ENCODE measurements around the gene SHANK3.

Gene SHANK3

GRCh38 chr22:50706481-50707125, 34.0 kb downstream of the SHANK3 start:
- no peak overlapping the region for H3K4me3 ChIP-seq (ENCODE audit: low read depth, low read length)
- no peak for DNase-seq (ENCODE audit: low read depth)
- TF ChIP-seq MAX (IDR thresholded peaks at IDR 0.05; ENCODE audit: low read depth, low read length) (no peak), POLR2A (IDR thresholded peaks at IDR 0.05; ENCODE audit: extremely low read depth, insufficient read length) (no peak), CTCF (IDR thresholded peaks at IDR 0.05; ENCODE audit: low read depth, low read length) (no peak), MYC (IDR thresholded peaks at IDR 0.05; ENCODE audit: low read depth, low read length) (no peak)

- no peak for DNase-seq (ENCODE audit: low read depth)
- H3K4me3 ChIP-seq (ENCODE audit: low read depth, low read length), result no peak overlapping the region
- TF ChIP-seq POLR2A (IDR thresholded peaks at IDR 0.05; ENCODE audit: extremely low read depth, insufficient read length) (no peak), MAX (IDR thresholded peaks at IDR 0.05; ENCODE audit: low read depth, low read length) (no peak)
Measured at GRCh38 chr22:50708474-50708873, 35.9 kb downstream of the SHANK3 start.

- no peak overlapping the region for H3K4me3 ChIP-seq (ENCODE audit: low read depth, low read length)
- DNase-seq (ENCODE audit: low read depth), result no peak
- TF ChIP-seq POLR2A (IDR thresholded peaks at IDR 0.05; ENCODE audit: extremely low read depth, insufficient read length), result no peak
- no peak for TF ChIP-seq MAX (IDR thresholded peaks at IDR 0.05; ENCODE audit: low read depth, low read length)
- TF ChIP-seq MYC (IDR thresholded peaks at IDR 0.05; ENCODE audit: low read depth, low read length), result no peak
Measured at GRCh38 chr22:50708996-50709395, 36.4 kb downstream of the SHANK3 start.

GRCh38 chr22:50710221-50710620, 37.6 kb downstream of the SHANK3 start:
- TF ChIP-seq CTCF (IDR thresholded peaks at IDR 0.05; ENCODE audit: low read depth, low read length), result no peak
- no peak for TF ChIP-seq POLR2A (IDR thresholded peaks at IDR 0.05; ENCODE audit: extremely low read depth, insufficient read length)
- TF ChIP-seq MYC (IDR thresholded peaks at IDR 0.05; ENCODE audit: low read depth, low read length), result no peak
- TF ChIP-seq MAX (IDR thresholded peaks at IDR 0.05; ENCODE audit: low read depth, low read length), result no peak
- no peak for DNase-seq (ENCODE audit: low read depth)
- H3K4me3 ChIP-seq (ENCODE audit: low read depth, low read length), result no peak overlapping the region

- DNase-seq (ENCODE audit: low read depth), result no peak
- no peak for TF ChIP-seq POLR2A (IDR thresholded peaks at IDR 0.05; ENCODE audit: extremely low read depth, insufficient read length)
- no peak for TF ChIP-seq MYC (IDR thresholded peaks at IDR 0.05; ENCODE audit: low read depth, low read length)
- no peak overlapping the region for H3K4me3 ChIP-seq (ENCODE audit: low read depth, low read length)
Measured at GRCh38 chr22:50710886-50711285, 38.3 kb downstream of the SHANK3 start.

GRCh38 chr22:50711446-50712340, 39.1 kb downstream of the SHANK3 start:
- TF ChIP-seq CTCF (IDR thresholded peaks at IDR 0.05; ENCODE audit: low read depth, low read length), result no peak
- no peak for TF ChIP-seq MAX (IDR thresholded peaks at IDR 0.05; ENCODE audit: low read depth, low read length)
- TF ChIP-seq POLR2A (IDR thresholded peaks at IDR 0.05; ENCODE audit: extremely low read depth, insufficient read length), result no peak
- TF ChIP-seq MYC (IDR thresholded peaks at IDR 0.05; ENCODE audit: low read depth, low read length), result no peak
- peak; percentile 83 for DNase-seq (ENCODE audit: low read depth)
- no peak overlapping the region for H3K4me3 ChIP-seq (ENCODE audit: low read depth, low read length)

- TF ChIP-seq CTCF (IDR thresholded peaks at IDR 0.05; ENCODE audit: low read depth, low read length) (no peak), POLR2A (IDR thresholded peaks at IDR 0.05; ENCODE audit: extremely low read depth, insufficient read length) (no peak), MAX (IDR thresholded peaks at IDR 0.05; ENCODE audit: low read depth, low read length) (no peak), MYC (IDR thresholded peaks at IDR 0.05; ENCODE audit: low read depth, low read length) (no peak)
- DNase-seq (ENCODE audit: low read depth), result no peak
Measured at GRCh38 chr22:50712341-50713007, 39.9 kb downstream of the SHANK3 start.

More at GRCh38 chr22:50712341-50713007, 39.9 kb downstream of the SHANK3 start:
- no peak overlapping the region for H3K4me3 ChIP-seq (ENCODE audit: low read depth, low read length)

All from NB4 (cell line).